Esophagus squamous epithelium (tissue), 5 donors: ENCODE data around the gene RBBP8. TPM values are rescaled to one million over a fixed set of nuclear protein-coding genes. Genes with fewer than 3 reads are reported as not detected.

Experiments
- DNase-seq: peaks from one replicate; lab custom pipeline; 2025; lab: John Stamatoyannopoulos, UW
- H3K27ac ChIP-seq, 4 donors: fragments of 200-600 bp; sonication (generic); one replicate each; pipeline ENCODE4 v1.5.1; 2016 to 2019; ENCODE audit warnings: mild to moderate bottlenecking in 1 of 4
- H3K27me3 ChIP-seq, 4 donors: fragments of 200-600 bp; sonication (generic); 1 replicate in 3 of 4; 2 replicates in 1 of 4; pipeline versions ENCODE4 v1.5.1 to v1.6.0; 2017 to 2021; ENCODE audit warnings: antibody characterized with exemption in 1 of 4
- H3K36me3 ChIP-seq, 3 donors: fragments of 200-600 bp; sonication (generic); one replicate each; pipeline ENCODE4 v1.5.1; 2016 to 2019
- H3K4me1 ChIP-seq, 3 donors: fragments of 200-600 bp; sonication (generic); one replicate each; pipeline ENCODE4 v1.5.1; 2017 to 2019
- H3K4me3 ChIP-seq, 4 donors: fragments of 200-600 bp; sonication (generic); 1 replicate in 3 of 4; 2 replicates in 1 of 4; pipeline ENCODE4 v1.5.1; 2016 to 2019; ENCODE audit warnings: mild to moderate bottlenecking in 2 of 4, moderate library complexity in 1 of 4
- H3K9me3 ChIP-seq, 3 donors: fragments of 200-600 bp; sonication (generic); one replicate each; pipeline ENCODE4 v1.5.1; 2016 to 2019
- POLR2A ChIP-seq, 4 donors: fragments of 450-650 bp; IDR thresholded peaks; one replicate each; pipeline ENCODE4 v1.6.1; 2017; ENCODE audit warnings: antibody characterized with exemption in 4 of 4, mild to moderate bottlenecking in 4 of 4, moderate library complexity in 3 of 4
- WGBS, 2 donors: methylation state at CpG; one replicate each; pipeline ENCODE4 v1.1.5; 2018; 5-methylcytosine and 5-hydroxymethylcytosine counted together
- intact Hi-C: fragments of 100-400 bp; cut with DNase I; formaldehyde crosslinking; loops from one replicate; pipeline ENCODE4 v1.15.0; 2022
- total RNA-seq, 4 donors: library from RNA; depleted of rRNA; stranded (reverse); fragments of >200 nt; gene quantifications; one replicate each; pipeline ENCODE4 v1.1.0, GENCODE V29; 2016
- TF ChIP-seq, protein P1 (sequence below), 6 experiments: fragments of 450-650 bp in 4 of 6; fragments of 200-600 bp in 2 of 6; sonication (generic) in 2 of 6; IDR thresholded peaks; one replicate each; pipeline ENCODE4 v1.5.1; 2016 to 2019; ENCODE audit warnings: antibody characterized with exemption in 6 of 6, mild to moderate bottlenecking in 4 of 6, moderate library complexity in 4 of 6
- donor health status: DM: yes; HTN: yes; CAD: no.

The RBBP8 gene
- total RNA-seq, 4 donors from 2014 or later = 22.3 to 69.8 (median 53.2) TPM

DNA sequence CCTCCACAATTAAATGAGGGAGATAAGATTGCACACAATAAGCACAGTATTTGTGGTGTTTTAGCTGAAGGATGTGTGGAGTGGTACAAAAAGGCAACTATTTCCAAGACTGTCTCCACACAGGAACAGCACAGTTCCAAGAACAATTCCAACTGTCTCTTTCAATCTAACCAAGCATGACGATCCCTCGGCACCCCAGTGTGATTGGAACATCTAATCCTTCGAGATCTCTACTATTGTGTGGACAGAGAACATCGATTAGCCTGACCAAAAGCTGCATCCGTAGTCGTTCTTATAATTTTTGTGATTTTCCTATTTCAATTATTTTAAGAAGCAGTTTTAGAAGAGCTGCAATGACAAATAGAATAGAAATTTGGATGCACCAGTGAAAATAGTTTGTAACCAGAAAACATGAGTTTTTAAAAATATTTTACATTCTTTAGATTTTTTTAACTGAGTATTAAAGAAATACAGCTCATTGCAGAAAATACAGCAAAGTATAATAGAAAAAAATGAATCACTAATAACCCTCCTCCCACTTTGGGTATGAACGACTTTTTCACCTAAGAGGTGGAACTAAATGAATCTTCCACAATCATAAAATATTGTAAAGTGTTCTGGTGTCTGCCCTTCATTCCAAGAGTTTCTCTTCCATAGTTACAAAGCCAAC, 125.8 kb downstream of the RBBP8 start:
- Histone ChIP-seq H3K4me1 (peaks cover 0 to 8% (median 6%) of the 10 kb centered on the region in 3 donors), H3K4me3 (no peak overlapping the region), H3K36me3 (no peaks in the 10 kb centered on the region), H3K27me3 (no peaks in the 10 kb centered on the region), H3K9me3 (no peaks in the 10 kb centered on the region), H3K27ac (no peak overlapping the region)
- intact Hi-C loops = no loop called here
- DNase-seq = no peak
- WGBS, 2 donors = 70 to 78% methylated on average over 7 of the region's 7 CpGs
- no peak for TF ChIP-seq POLR2A (IDR thresholded peaks at IDR 0.05)
- TF ChIP-seq, protein P1, sequence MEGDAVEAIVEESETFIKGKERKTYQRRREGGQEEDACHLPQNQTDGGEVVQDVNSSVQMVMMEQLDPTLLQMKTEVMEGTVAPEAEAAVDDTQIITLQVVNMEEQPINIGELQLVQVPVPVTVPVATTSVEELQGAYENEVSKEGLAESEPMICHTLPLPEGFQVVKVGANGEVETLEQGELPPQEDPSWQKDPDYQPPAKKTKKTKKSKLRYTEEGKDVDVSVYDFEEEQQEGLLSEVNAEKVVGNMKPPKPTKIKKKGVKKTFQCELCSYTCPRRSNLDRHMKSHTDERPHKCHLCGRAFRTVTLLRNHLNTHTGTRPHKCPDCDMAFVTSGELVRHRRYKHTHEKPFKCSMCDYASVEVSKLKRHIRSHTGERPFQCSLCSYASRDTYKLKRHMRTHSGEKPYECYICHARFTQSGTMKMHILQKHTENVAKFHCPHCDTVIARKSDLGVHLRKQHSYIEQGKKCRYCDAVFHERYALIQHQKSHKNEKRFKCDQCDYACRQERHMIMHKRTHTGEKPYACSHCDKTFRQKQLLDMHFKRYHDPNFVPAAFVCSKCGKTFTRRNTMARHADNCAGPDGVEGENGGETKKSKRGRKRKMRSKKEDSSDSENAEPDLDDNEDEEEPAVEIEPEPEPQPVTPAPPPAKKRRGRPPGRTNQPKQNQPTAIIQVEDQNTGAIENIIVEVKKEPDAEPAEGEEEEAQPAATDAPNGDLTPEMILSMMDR (IDR thresholded peaks at IDR 0.05) = no peak

DNA sequence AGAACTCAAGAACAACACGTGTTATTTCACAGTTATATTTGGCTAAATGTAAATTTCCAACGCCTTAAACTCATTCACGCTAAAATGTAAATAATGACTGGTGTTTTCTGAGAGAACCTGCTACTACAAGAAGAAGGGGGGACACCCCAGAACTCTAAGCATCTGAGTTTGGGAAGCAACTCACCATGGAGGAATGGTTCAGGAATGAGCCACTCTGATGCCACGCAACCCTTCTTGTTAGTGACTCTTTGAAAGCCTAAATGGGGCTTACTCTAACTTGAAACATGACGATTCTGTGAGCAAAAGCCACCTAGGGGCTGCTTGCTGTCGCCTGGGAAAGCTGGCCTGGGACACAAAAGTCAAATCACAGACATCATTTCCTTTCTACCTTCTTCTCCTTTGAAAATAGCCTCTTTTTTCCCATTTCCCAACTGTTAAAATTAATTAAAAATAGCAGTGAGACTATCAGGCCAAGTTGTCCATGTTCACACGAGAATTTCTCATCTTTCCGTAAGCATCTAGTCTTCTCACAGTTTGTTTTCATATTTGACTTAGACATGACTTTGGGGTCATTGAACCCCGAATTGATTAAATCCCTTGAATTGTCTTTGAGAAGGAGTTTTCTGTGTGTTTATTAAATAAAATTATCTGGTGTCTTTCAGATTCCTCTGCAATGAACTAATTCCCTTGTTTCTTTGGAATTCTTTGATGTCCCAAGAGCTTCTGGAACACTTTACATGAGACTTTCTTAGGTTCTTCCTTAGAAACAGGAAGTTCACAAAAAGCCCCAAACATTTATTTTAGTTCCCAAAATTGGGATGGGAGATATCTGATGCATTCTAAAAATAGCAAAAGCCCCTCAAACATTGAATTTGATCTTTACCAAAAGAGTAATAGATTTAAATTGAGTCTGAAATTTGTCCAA, 126.7 kb downstream of the RBBP8 start:
- H3K27me3 ChIP-seq = no peaks in the 10 kb centered on the region
- DNase-seq = no peak
- WGBS, 2 donors = 71% methylated on average over 8 to 9 of the region's 9 CpGs

DNA sequence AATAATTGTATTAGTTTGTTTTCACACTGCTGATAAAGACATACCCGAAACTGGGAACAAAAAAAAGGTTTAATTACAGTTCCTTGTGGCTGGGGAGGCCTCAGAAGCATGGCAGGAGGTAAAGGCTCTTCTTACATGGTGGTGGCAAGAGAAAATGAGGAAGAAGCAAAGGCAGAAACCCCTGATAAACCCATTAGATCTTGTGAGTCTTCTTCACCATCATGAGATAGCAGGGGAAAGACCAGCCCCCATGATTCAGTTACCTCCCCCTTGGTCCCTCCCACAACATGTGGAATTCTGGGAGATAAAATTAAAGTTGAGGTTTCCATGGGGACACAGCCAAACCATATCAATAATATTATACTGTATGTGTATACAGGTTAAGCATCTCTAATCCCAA, 128.9 kb downstream of the RBBP8 start:
- intact Hi-C loops = no loop called here
- DNase-seq = no peak
- H3K36me3 ChIP-seq = no peaks in the 10 kb centered on the region
- no peak for TF ChIP-seq POLR2A (IDR thresholded peaks at IDR 0.05)
- no peaks in the 10 kb centered on the region for H3K4me1 ChIP-seq
- no peaks in the 10 kb centered on the region for H3K27me3 ChIP-seq
- no peak overlapping the region for H3K27ac ChIP-seq
- WGBS, 2 donors = 62 to 64% methylated on average over 1 of the region's 1 CpG
- H3K9me3 ChIP-seq = no peaks in the 10 kb centered on the region
- H3K4me3 ChIP-seq = no peak overlapping the region

More for the DNA sequence above, 126.7 kb downstream of the RBBP8 start:
- Histone ChIP-seq H3K27ac (no peak overlapping the region), H3K36me3 (no peaks in the 10 kb centered on the region), H3K4me3 (no peak overlapping the region), H3K4me1 (no peaks in the 10 kb centered on the region), H3K9me3 (no peaks in the 10 kb centered on the region)
- intact Hi-C loops = no loop called here
- no peak for TF ChIP-seq POLR2A (IDR thresholded peaks at IDR 0.05)
- TF ChIP-seq, protein P1 (IDR thresholded peaks at IDR 0.05) = no peak

DNA sequence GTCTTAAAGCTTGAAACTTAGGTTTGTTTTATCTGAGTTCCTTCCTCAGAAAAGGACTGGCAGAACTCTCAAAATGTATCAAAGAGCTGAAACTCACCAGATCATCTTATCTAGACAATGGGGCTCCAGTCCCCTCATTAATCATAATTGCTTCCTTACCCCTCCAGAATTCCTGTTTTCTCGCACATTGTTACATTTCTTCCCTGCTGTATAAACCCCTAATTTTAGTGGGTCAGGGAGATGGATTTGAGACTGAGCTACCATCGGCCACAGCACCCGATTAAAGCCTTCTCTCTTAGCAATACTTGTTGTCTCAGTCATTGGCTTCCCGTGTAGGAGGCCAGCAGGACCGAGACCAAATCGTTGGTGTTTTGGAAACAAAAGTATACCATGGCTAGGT, 130.4 kb downstream of the RBBP8 start:
- no peaks in the 10 kb centered on the region for H3K4me1 ChIP-seq
- DNase-seq = no peak
- H3K27ac ChIP-seq = no peak overlapping the region
- no peak overlapping the region for H3K4me3 ChIP-seq
- H3K9me3 ChIP-seq = no peaks in the 10 kb centered on the region
- WGBS, 2 donors = 77 to 96% methylated on average over 3 to 4 of the region's 6 CpGs
- intact Hi-C loops = no loop called here
- no peaks in the 10 kb centered on the region for H3K36me3 ChIP-seq
- TF ChIP-seq, protein P1 (IDR thresholded peaks at IDR 0.05) = no peak
- TF ChIP-seq POLR2A (IDR thresholded peaks at IDR 0.05) = no peak
- H3K27me3 ChIP-seq = no peaks in the 10 kb centered on the region

DNA sequence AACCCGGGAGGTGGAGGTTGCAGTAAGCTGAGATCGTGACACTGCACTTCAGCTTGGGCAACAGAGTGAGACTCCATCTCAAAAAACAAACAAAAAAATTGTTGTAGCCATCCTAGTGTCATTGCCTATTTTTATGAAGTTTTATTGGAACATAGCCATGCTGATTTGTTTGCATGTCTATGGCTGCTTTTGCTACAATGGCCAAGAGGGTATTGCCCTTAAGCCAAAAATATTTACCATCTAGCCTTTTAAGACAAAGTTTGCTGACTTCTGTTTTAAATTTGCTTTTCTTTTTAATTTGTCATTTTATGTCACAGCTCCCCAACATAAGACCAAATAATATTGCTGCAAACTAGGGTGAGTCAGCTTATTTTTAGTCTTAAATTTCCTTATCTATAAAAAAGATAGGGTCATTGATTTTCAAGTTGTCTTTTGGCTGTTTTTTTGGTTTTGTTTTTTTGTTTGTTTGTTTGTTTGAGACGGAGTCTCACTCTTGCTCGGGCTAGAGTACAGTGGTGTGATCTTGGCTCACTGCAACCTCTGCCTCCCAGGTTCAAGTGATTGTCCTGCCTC, 132.2 kb downstream of the RBBP8 start:
- no peaks in the 10 kb centered on the region for H3K27me3 ChIP-seq
- H3K4me1 ChIP-seq = no peaks in the 10 kb centered on the region
- no peak overlapping the region for H3K4me3 ChIP-seq
- intact Hi-C loops = no loop called here
- no peak for DNase-seq
- H3K36me3 ChIP-seq = no peaks in the 10 kb centered on the region
- TF ChIP-seq, protein P1 (IDR thresholded peaks at IDR 0.05) = no peak
- no peak for TF ChIP-seq POLR2A (IDR thresholded peaks at IDR 0.05)
- 83 to 99% methylated on average over 4 of the region's 4 CpGs for WGBS, 2 donors
- H3K27ac ChIP-seq = no peak overlapping the region
- no peaks in the 10 kb centered on the region for H3K9me3 ChIP-seq
